Measurements from ENCODE around the gene EPHB1. TPM values are rescaled to one million over a fixed set of nuclear protein-coding genes. Genes with fewer than 3 reads are reported as not detected.

EPHB1 gene
- polyA plus RNA-seq, 1 donor from 2014 or later, result 18.7 TPM

- Histone ChIP-seq H3K9ac (ENCODE audit: low read length) (no peak overlapping the region), H3K27ac (ENCODE audit: low read length) (no peak overlapping the region), H3K79me2 (replicated peaks; ENCODE audit: insufficient read depth, low read length) (no peaks in the 10 kb centered on the region), H3K9me3 (ENCODE audit: low read length) (no peaks in the 10 kb centered on the region), H4K20me1 (ENCODE audit: insufficient read depth) (no peaks in the 10 kb centered on the region), H3K9me2 (ENCODE audit: insufficient read depth, low read length) (no peaks in the 10 kb centered on the region), H3K27me3 (ENCODE audit: insufficient read depth, low read depth, low read length) (no peaks in the 10 kb centered on the region), H3K4me3 (ENCODE audit: low read length) (no peak overlapping the region), H3K36me3 (ENCODE audit: insufficient read depth, low read length) (no peaks in the 10 kb centered on the region), H2AFZ (ENCODE audit: low read depth, low read length) (no peak overlapping the region), H3F3A (ENCODE audit: insufficient read depth, low read length, poor library complexity, severe bottlenecking) (no peaks in the 10 kb centered on the region), H3K4me2 (ENCODE audit: low read length) (no peak overlapping the region)
- no peak for TF ChIP-seq RAD21 (conservative IDR thresholded peaks at IDR 0.05)
- TF ChIP-seq CTCF (IDR thresholded peaks at IDR 0.05; ENCODE audit: poor library complexity, severe bottlenecking), result no peak
- TF ChIP-seq REST (IDR thresholded peaks at IDR 0.05; ENCODE audit: borderline replicate concordance), result no peak
- TF ChIP-seq POLR2AphosphoS5 (IDR thresholded peaks at IDR 0.05), result no peak
- no peak for TF ChIP-seq MXI1 (conservative IDR thresholded peaks at IDR 0.05; ENCODE audit: poor library complexity, severe bottlenecking)
These were observed 33.8 kb upstream of the EPHB1 start for GRCh38 chr3:134761213-134761612.

- Histone ChIP-seq H2AFZ (ENCODE audit: low read depth, low read length) (no peak overlapping the region), H3K27ac (ENCODE audit: low read length) (no peak overlapping the region), H4K20me1 (ENCODE audit: insufficient read depth) (no peaks in the 10 kb centered on the region), H3K4me3 (ENCODE audit: low read length) (no peak overlapping the region), H3K9me2 (ENCODE audit: insufficient read depth, low read length) (no peaks in the 10 kb centered on the region), H3K27me3 (ENCODE audit: insufficient read depth, low read depth, low read length) (no peaks in the 10 kb centered on the region), H3F3A (ENCODE audit: insufficient read depth, low read length, poor library complexity, severe bottlenecking) (no peaks in the 10 kb centered on the region), H3K9me3 (ENCODE audit: low read length) (no peaks in the 10 kb centered on the region), H3K4me2 (ENCODE audit: low read length) (no peak overlapping the region), H3K36me3 (ENCODE audit: insufficient read depth, low read length) (no peaks in the 10 kb centered on the region), H3K9ac (ENCODE audit: low read length) (no peak overlapping the region), H3K79me2 (replicated peaks; ENCODE audit: insufficient read depth, low read length) (no peaks in the 10 kb centered on the region)
- no peak for TF ChIP-seq POLR2AphosphoS5 (IDR thresholded peaks at IDR 0.05)
These were observed 33.0 kb upstream of the EPHB1 start for GRCh38 chr3:134762016-134762415.

- Histone ChIP-seq H3K9me3 (ENCODE audit: low read length) (no peaks in the 10 kb centered on the region), H3K4me3 (ENCODE audit: low read length) (no peak overlapping the region), H3K27ac (ENCODE audit: low read length) (no peak overlapping the region), H3K79me2 (replicated peaks; ENCODE audit: insufficient read depth, low read length) (no peaks in the 10 kb centered on the region), H3F3A (ENCODE audit: insufficient read depth, low read length, poor library complexity, severe bottlenecking) (no peaks in the 10 kb centered on the region), H3K9ac (ENCODE audit: low read length) (no peak overlapping the region), H2AFZ (ENCODE audit: low read depth, low read length) (no peak overlapping the region), H3K27me3 (ENCODE audit: insufficient read depth, low read depth, low read length) (no peaks in the 10 kb centered on the region), H3K4me2 (ENCODE audit: low read length) (no peak overlapping the region), H4K20me1 (ENCODE audit: insufficient read depth) (no peaks in the 10 kb centered on the region), H3K36me3 (ENCODE audit: insufficient read depth, low read length) (no peaks in the 10 kb centered on the region), H3K9me2 (ENCODE audit: insufficient read depth, low read length) (no peaks in the 10 kb centered on the region)
- TF ChIP-seq REST (IDR thresholded peaks at IDR 0.05; ENCODE audit: borderline replicate concordance) (no peak), TAF1 (IDR thresholded peaks at IDR 0.05; ENCODE audit: low read depth) (no peak), MXI1 (conservative IDR thresholded peaks at IDR 0.05; ENCODE audit: poor library complexity, severe bottlenecking) (no peak), POLR2AphosphoS5 (IDR thresholded peaks at IDR 0.05) (no peak), RAD21 (conservative IDR thresholded peaks at IDR 0.05) (no peak), EP300 (conservative IDR thresholded peaks at IDR 0.05; ENCODE audit: poor library complexity, severe bottlenecking) (no peak), CTCF (IDR thresholded peaks at IDR 0.05; ENCODE audit: poor library complexity, severe bottlenecking) (no peak), EZH2 (IDR thresholded peaks at IDR 0.05; ENCODE audit: borderline replicate concordance, insufficient read depth, low read length, poor library complexity, severe bottlenecking) (no peak), SMC3 (conservative IDR thresholded peaks at IDR 0.05; ENCODE audit: poor library complexity) (no peak)
These were observed 29.6 kb upstream of the EPHB1 start for GRCh38 chr3:134765468-134765867.
